Activated naive CD4-positive, alpha-beta T cell treated with Interleukin-2 at 50 U/mL for 16 hours (primary cell): ENCODE results near the gene FBXO21.
"Not testable (repeated sequence)": the region's sequence is repeated elsewhere in the genome, so short reads cannot be mapped to it uniquely, and the experiment has no call there.

Source experiments
- DNase-seq: peaks from one replicate; pipeline ENCODE4 v3.0.0-alpha.2; 2020

Gene FBXO21

GRCh38 chr12:117190210-117190781 lies at the start of gene FBXO21:
Gene FBXO21 (minus strand): TSS chr12:117190470. CDS start chr12:117190456, 14 bp downstream.
- DNase-seq, result peak; percentile 94

DNA sequence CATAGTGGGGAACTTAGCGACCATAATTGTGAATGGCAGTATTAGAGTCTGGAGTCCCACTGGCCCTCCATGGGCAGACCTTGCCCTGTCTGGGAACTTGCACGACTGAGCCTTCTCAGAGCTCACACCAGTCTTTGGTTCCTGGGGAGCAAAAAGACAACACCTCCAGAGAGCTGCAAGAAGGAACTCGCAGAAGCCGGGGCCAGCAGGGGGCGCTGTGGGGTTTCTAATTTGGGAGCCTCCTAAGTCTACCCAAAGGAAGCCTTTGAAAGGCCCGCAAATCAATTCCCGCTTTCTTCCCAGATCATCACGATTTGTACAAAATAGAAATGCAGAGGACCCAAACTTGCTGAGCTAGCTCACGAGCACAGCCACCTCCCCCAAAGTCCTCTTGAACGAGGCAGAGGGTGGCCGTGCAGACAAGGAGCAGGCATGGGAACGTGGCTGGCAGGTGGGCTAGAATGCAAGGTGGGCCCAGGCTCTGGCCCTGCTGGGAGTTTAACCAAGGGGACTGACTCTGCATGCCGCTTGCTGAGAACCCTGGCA lies 46.3 kb upstream of the FBXO21 start:
- peak; percentile 67 for DNase-seq

DNA sequence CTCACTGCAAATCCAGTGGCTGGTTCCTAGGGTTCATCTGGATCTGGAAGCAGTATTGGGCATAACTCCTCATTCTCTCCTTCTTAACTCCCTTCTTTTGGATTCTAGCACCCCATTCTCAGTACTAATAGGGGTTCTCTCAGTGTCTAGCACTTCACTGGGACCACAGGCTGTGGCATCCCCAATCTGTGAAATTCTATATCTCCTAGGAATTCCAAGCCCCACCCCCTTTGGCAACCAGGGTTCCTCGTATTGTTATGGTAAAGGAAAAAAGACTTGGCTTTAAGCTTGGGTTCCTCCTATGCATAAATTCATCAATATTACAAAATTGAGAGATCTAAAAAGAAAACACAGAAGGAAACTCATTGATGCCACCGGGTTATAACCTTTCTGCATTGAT lies 45.0 kb upstream of the FBXO21 start:
- DNase-seq, result no peak

DNA sequence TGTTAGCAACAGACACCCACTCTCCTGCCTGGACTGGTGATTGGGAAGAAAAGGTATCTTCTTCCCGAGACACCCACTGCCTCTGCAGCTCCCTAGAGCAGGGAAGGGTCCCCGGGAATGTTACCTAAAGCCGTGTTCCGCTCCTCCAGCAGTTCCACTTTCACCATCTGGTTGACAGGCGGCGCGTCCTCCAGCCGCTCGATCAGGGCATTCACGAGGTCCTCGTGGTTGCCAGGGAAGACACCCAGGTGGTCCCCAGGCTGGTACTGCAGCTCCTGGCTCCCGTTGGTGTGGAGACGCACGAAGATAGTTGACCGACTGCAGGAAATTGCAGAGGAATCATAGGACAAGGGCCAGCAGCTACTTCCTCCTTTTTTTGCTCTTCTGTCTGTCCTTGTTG lies 44.2 kb upstream of the FBXO21 start:
- DNase-seq, result no peak

GRCh38 chr12:117231750-117232149 lies 41.5 kb upstream of the FBXO21 start:
- DNase-seq, result no peak

DNA sequence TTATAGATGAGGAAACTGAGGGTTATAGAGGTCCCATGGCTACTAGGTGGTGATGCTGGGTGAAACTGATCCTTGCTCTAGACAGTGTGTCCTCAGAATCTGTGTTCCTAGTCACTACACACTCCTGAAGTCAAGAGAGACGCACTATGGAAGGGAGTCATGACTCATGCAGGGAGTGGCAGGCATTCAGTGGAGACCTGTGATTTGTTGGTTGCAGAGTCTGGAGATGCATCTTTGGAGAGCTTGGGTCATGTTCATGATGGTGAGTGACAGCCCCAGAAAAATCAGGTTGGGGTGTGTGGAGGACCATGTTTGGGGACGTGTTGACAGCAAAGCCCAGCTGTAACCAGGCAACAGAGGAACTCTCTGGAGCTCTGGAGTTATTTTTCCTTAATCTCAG lies 38.0 kb upstream of the FBXO21 start:
- DNase-seq, result no peak

GRCh38 chr12:117227000-117227653 lies 36.9 kb upstream of the FBXO21 start:
- no peak for DNase-seq

DNA sequence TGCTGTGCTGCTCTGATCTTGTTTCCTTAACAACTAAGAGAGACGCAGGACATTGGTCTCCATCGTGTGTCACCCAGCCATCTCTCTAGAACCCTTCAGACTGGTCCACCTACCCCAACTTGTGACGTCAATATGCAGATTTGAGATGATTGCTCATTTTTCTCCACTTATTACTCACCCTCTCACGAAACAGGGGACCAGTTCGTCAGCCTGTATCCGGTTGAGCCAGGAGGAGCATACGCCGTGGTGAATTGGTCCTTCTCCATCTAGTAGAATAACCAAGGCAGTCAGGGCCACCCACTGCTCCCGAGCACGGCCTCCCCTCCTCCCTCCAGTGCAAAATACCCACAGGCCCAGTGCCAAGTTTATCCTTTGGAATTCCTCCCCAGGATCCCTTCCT lies 36.2 kb upstream of the FBXO21 start:
- no peak for DNase-seq

GRCh38 chr12:117225179-117225578 lies 34.9 kb upstream of the FBXO21 start:
- no peak for DNase-seq

GRCh38 chr12:117220947-117221346 lies 30.7 kb upstream of the FBXO21 start:
- DNase-seq, result not testable (repeated sequence)

GRCh38 chr12:117218149-117218548 lies 27.9 kb upstream of the FBXO21 start:
- no peak for DNase-seq

GRCh38 chr12:117216686-117217085 lies 26.4 kb upstream of the FBXO21 start:
- no peak for DNase-seq

GRCh38 chr12:117214797-117215196 lies 24.5 kb upstream of the FBXO21 start:
- no peak for DNase-seq

- DNase-seq, result no peak
These were observed 23.1 kb upstream of the FBXO21 start for GRCh38 chr12:117213295-117213808.

DNA sequence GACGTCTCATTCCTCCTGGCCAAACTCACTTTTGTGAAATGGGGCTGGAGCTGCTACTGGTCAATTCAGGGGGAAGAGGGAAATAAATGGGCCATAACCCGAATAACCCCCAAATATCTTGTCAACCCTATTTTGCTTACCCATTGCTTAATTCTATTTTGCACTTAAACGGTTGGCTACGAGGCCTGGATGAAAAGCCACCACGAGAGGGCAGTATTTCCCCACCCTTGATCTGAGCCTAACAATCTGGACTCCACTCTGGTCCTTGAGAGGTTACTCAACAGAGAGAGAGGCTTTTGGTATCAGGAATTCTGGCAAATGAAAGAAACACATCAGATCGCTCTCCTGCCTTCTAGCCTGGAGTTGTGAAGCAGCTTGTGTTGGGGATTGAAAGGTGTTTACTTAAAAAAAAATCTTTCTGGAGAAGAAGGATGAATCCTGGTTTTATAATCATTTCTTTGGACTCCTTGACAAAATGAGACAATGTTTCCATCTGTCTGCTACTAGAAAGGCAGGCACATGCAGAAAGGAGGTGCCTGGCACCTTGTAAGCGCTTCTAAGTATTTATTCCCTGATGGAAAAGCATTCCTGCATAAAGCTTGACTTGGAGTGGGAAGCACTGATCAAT lies 22.4 kb upstream of the FBXO21 start:
- peak; percentile 62 for DNase-seq

DNA sequence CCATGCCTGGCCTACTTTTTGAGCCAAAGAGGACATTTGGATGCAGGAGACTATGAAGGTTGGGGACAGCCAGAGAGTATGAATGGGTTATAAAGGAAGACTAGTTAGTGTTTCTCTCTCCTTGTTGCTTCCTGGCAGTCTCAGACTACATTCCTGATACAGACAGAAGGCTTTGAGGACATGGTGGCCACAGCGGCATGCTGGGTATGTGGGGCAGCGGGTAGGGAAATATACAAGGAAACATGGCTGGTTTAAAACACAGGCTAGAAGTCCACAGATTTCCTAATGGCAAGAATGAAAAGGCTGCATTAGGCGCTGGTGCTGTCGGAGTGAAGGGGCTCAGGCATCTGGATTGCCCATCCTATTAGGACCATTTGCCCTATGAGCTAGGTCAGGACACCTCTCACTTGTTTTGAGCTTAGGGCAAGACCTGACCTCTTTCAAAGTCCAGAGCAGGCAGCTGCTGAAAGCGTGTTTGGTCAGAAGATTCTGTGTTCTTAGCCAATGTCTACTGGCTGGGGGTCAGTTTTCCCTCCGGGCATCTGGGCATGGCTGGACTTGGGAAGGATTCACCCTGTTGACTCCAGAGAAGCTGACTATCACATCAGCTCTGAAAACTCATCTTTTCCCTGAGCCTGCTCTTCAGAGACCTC lies 20.1 kb upstream of the FBXO21 start:
- no peak for DNase-seq

GRCh38 chr12:117209626-117210025 lies 19.4 kb upstream of the FBXO21 start:
- no peak for DNase-seq

GRCh38 chr12:117208811-117209455 lies 18.7 kb upstream of the FBXO21 start:
- DNase-seq, result no peak

- DNase-seq, result no peak
These were observed 17.9 kb upstream of the FBXO21 start for GRCh38 chr12:117208206-117208605.

DNA sequence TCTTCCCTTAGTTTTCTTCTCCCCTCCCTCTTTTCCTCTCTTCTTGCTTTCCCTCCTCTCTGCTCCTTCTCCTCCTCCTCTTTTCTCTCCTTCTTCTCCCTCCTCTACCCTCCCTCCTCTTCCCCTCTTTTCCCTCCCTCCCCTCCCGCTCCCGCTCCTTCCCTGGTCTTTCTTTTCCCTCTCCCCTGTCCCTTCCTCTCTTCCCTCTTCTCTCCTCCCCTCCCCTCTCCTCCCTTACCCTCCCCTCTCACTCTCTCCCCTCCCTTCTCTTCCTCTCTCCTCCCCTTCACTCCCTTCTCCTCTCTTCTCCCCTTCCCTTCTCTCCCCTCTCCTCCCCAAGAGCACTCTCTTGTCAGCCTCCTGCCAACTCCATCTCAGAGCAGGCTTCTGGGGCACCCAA lies 17.4 kb upstream of the FBXO21 start:
- DNase-seq, result no peak

DNA sequence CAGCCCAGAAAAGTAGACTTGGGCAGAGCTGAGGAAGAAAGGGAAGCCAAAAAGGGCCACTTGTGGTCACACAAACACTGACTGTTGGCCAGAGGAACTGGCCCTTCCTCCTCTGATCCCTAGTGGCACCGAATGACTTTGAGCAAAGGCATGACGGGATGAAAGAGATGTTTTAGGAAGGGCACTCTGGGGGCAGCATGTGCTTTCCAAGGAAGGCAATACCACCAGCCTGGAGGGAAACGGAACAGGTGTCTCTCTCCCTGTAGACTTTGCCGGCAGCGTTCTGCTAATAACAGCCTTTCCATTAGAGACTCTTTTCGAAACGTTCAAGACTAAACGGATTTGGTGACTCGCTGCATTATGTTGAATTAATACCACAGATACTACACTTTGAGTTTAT lies 12.3 kb upstream of the FBXO21 start:
- no peak for DNase-seq

GRCh38 chr12:117202033-117202432 lies 11.8 kb upstream of the FBXO21 start:
- DNase-seq, result no peak
